B cell (primary cell): ENCODE measurements around the gene ZSCAN10.

Source experiments
- CTCF ChIP-seq: fragments of 200-600 bp; IDR thresholded peaks from one replicate; pipeline ENCODE4 v1.8.0; 2022; ENCODE audit warnings: antibody characterized with exemption, mild to moderate bottlenecking
- EZH2 ChIP-seq: IDR thresholded peaks from 2 replicates; pipeline ENCODE4 v1.6.1; 2012; ENCODE audit warnings: borderline replicate concordance, low read depth, mild to moderate bottlenecking, moderate library complexity, low read length; ENCODE audit not compliant: insufficient read depth, poor library complexity, severe bottlenecking

GRCh38 chr16:3147757-3148104 is 48.6 kb upstream of the ZSCAN10 start:
- no peak for TF ChIP-seq CTCF
- no peak for TF ChIP-seq EZH2
